OCI-LY3 (cell line): ENCODE measurements around the gene RP2.

Experiments
- H2AFZ ChIP-seq: fragments of 200-600, 300-600 bp; shearing (Covaris generic); 2 replicates; pipeline ENCODE4 v1.6.0; 2014; ENCODE audit warnings: antibody characterized with exemption, low read depth, low read length
- H3K27ac ChIP-seq: fragments of 200-600, 300-600 bp; sonication (generic); 2 replicates; pipeline ENCODE4 v1.5.1; 2014; ENCODE audit warnings: mild to moderate bottlenecking, low read length, moderate library complexity, mixed read lengths
- H3K27me3 ChIP-seq: fragments of 200-600, 300-600 bp; sonication (generic); 2 replicates; pipeline ENCODE4 v1.6.1; 2014; ENCODE audit warnings: low read depth, low read length, mixed read lengths
- H3K36me3 ChIP-seq: fragments of 200-600, 300-600 bp; sonication (generic); replicated peaks from 2 replicates; pipeline ENCODE3; 2014; ENCODE audit warnings: low read depth, low read length, mixed read lengths
- H3K4me1 ChIP-seq: fragments of 300-600, 200-600 bp; sonication (generic); 2 replicates; pipeline ENCODE4 v1.6.1; 2014; ENCODE audit warnings: low read length, mixed read lengths
- H3K4me2 ChIP-seq: fragments of 200-600, 300-600 bp; sonication (generic); 2 replicates; pipeline ENCODE4 v1.6.1; 2014; ENCODE audit warnings: low read length, mixed read lengths
- H3K4me3 ChIP-seq: fragments of 300-600, 200-600 bp; sonication (generic); 2 replicates; pipeline ENCODE4 v1.5.1; 2014; ENCODE audit warnings: antibody characterized with exemption, mild to moderate bottlenecking, low read length, moderate library complexity
- H3K79me2 ChIP-seq: fragments of 300-600, 200-600 bp; shearing (Covaris generic); 2 replicates; pipeline ENCODE4 v1.6.1; 2014; ENCODE audit warnings: mild to moderate bottlenecking, low read length, mixed read lengths
- H3K9ac ChIP-seq: fragments of 300-600, 200-600 bp; shearing (Covaris generic); 2 replicates; pipeline ENCODE4 v1.6.0; 2014; ENCODE audit warnings: mild to moderate bottlenecking, low read length, moderate library complexity
- H3K9me3 ChIP-seq: fragments of 200-600, 300-600 bp; shearing (Covaris generic); 2 replicates; pipeline ENCODE4 v1.6.1; 2014; ENCODE audit warnings: low read length, mixed read lengths; ENCODE audit not compliant: insufficient read depth
- H4K20me1 ChIP-seq: fragments of 200-600, 300-600 bp; sonication (generic); 2 replicates; pipeline ENCODE4 v1.6.1; 2016; ENCODE audit warnings: low read length, mixed read lengths; ENCODE audit not compliant: insufficient read depth
- CTCF ChIP-seq: fragments of 200-600, 300-600 bp; sonication (generic); IDR thresholded peaks from 2 replicates; pipeline ENCODE4 v1.5.1; 2014; ENCODE audit warnings: antibody characterized with exemption, low read length, low read depth
- EZH2phosphoT487 ChIP-seq: fragments of 200-600 bp; shearing (Covaris generic); IDR thresholded peaks from 2 replicates; pipeline ENCODE4 v1.6.1; 2018; ENCODE audit warnings: antibody characterized with exemption, mixed run types, low read depth

RP2 gene

GRCh38 chrX:46916273-46916672 lies 79.4 kb downstream of the RP2 start:
- H3K4me2 ChIP-seq = no peak overlapping the region

GRCh38 chrX:46917622-46918021 lies 80.8 kb downstream of the RP2 start:
- peaks cover 23% of the 10 kb centered on the region for H3K4me1 ChIP-seq
- H3K9me3 ChIP-seq = peaks cover 7% of the 10 kb centered on the region; the same call in 1 of the 2 replicates
- H2AFZ ChIP-seq = no peak overlapping the region
- no peak overlapping the region for H3K4me2 ChIP-seq
- H3K4me3 ChIP-seq = no peak overlapping the region
- TF ChIP-seq EZH2phosphoT487 (no peak), CTCF (no peak)
- H3K9ac ChIP-seq = no peak overlapping the region
- peaks cover 100% of the 10 kb centered on the region for H3K79me2 ChIP-seq
- H4K20me1 ChIP-seq = peaks cover 78% of the 10 kb centered on the region
- H3K27ac ChIP-seq = no peak overlapping the region
- no peaks in the 10 kb centered on the region for H3K27me3 ChIP-seq
- peaks cover 58% of the 10 kb centered on the region for H3K36me3 ChIP-seq

More at GRCh38 chrX:46916273-46916672, 79.4 kb downstream of the RP2 start:
- Histone ChIP-seq H3K9ac (no peak overlapping the region), H3K4me1 (peaks cover 26% of the 10 kb centered on the region), H3K79me2 (peaks cover 89% of the 10 kb centered on the region), H3K36me3 (peaks cover 46% of the 10 kb centered on the region), H3K27ac (no peak overlapping the region), H4K20me1 (peaks cover 64% of the 10 kb centered on the region), H3K9me3 (peaks cover 4% of the 10 kb centered on the region; the same call in 1 of the 2 replicates), H2AFZ (no peak overlapping the region), H3K4me3 (no peak overlapping the region), H3K27me3 (no peaks in the 10 kb centered on the region)
- TF ChIP-seq CTCF (no peak), EZH2phosphoT487 (no peak)

GRCh38 chrX:46918434-46918833 lies 81.6 kb downstream of the RP2 start:
- Histone ChIP-seq H3K4me1 (peaks cover 23% of the 10 kb centered on the region), H3K4me3 (no peak overlapping the region), H3K4me2 (no peak overlapping the region), H4K20me1 (peaks cover 85% of the 10 kb centered on the region), H3K36me3 (peaks cover 61% of the 10 kb centered on the region), H3K9ac (no peak overlapping the region), H3K9me3 (peaks cover 7% of the 10 kb centered on the region; the same call in 1 of the 2 replicates), H2AFZ (no peak overlapping the region), H3K27ac (no peak overlapping the region), H3K27me3 (no peaks in the 10 kb centered on the region), H3K79me2 (peaks cover 100% of the 10 kb centered on the region)
- TF ChIP-seq EZH2phosphoT487 (no peak), CTCF (no peak)

- Histone ChIP-seq H4K20me1 (peaks cover 95% of the 10 kb centered on the region), H3K9me3 (peaks cover 7% of the 10 kb centered on the region; the same call in 1 of the 2 replicates), H3K4me1 (peaks cover 13% of the 10 kb centered on the region), H2AFZ (no peak overlapping the region), H3K27me3 (no peaks in the 10 kb centered on the region), H3K36me3 (peaks cover 54% of the 10 kb centered on the region), H3K9ac (no peak overlapping the region), H3K4me2 (no peak overlapping the region), H3K79me2 (peaks cover 100% of the 10 kb centered on the region), H3K4me3 (no peak overlapping the region), H3K27ac (no peak overlapping the region)
- TF ChIP-seq EZH2phosphoT487 = no peak
- TF ChIP-seq CTCF = no peak
Observed at GRCh38 chrX:46920235-46920634, 83.4 kb downstream of the RP2 start.
